Panc1 (cell line): Measurements from ENCODE around the gene AGO1. TPM values are rescaled to one million over a fixed set of nuclear protein-coding genes. Genes with fewer than 3 reads are reported as not detected.
"Not testable (repeated sequence)": the region's sequence is repeated elsewhere in the genome, so short reads cannot be mapped to it uniquely, and the experiment has no call there.

Source experiments
- ATAC-seq: fragments of 200-7000 bp; cut with Tn5 transposase; 2 replicates; pipeline ENCODE4 v1.9.1; 2020; ENCODE audit warnings: mild to moderate bottlenecking, moderate library complexity
- BruUV-seq: library from RNA; stranded (reverse); fragments of 400-500 nt; replicated peaks from 2 replicates; lab custom pipeline; 2021; lab: Mats Ljungman, UMichigan
- CTCF ChIA-PET: fragments of 300-600 bp; sonication (Branson Sonifier 250); formaldehyde crosslinking; loops from one replicate; lab custom pipeline; 2022; ENCODE audit warnings: antibody characterized with exemption; lab: Charles Lee
- POLR2A ChIA-PET: fragments of 300-600 bp; sonication (Branson Sonifier 250); formaldehyde crosslinking; loops from one replicate; lab custom pipeline; 2022; ENCODE audit warnings: antibody characterized with exemption; lab: Charles Lee
- DNase-seq: peaks from one replicate; pipeline ENCODE4 v3.0.0-alpha.2; 2010; ENCODE audit warnings: low read depth, low spot score
- H3K27ac ChIP-seq: 2 replicates; pipeline ENCODE4 v1.5.1; 2011; ENCODE audit warnings: mild to moderate bottlenecking, low read length, inconsistent platforms
- H3K27me3 ChIP-seq: fragments of 200-500 bp; sonication (Bioruptor generic); 2 replicates; pipeline ENCODE4 v1.6.0; 2014; ENCODE audit warnings: low read length, inconsistent platforms; ENCODE audit not compliant: control insufficient read depth, insufficient read depth
- H3K36me3 ChIP-seq: fragments of 200-500 bp; sonication (Bioruptor generic); 2 replicates; pipeline ENCODE4 v1.5.1; 2014; ENCODE audit warnings: inconsistent platforms, mild to moderate bottlenecking, low read length, moderate library complexity; ENCODE audit not compliant: control insufficient read depth, insufficient read depth
- H3K4me1 ChIP-seq: 2 replicates; pipeline ENCODE4 v1.5.1; 2011; ENCODE audit warnings: inconsistent platforms, mild to moderate bottlenecking, low read length, moderate library complexity; ENCODE audit not compliant: control insufficient read depth, insufficient read depth
- H3K4me3 ChIP-seq, 2 experiments: 2 replicates each; pipeline ENCODE4 v1.5.1; 2011 to 2012; ENCODE audit warnings: low read depth in 2 of 2, low read length in 2 of 2, mild to moderate bottlenecking in 2 of 2, inconsistent platforms in 1 of 2, moderate library complexity in 1 of 2
- H3K9me3 ChIP-seq: fragments of 200-500 bp; sonication (Bioruptor generic); 2 replicates; pipeline ENCODE4 v1.5.1; 2014; ENCODE audit warnings: low read depth, mild to moderate bottlenecking, inconsistent platforms, low read length, moderate library complexity; ENCODE audit not compliant: control insufficient read depth, insufficient read depth
- CTCF ChIP-seq: fragments of 450-650 bp; IDR thresholded peaks from 2 replicates; pipeline ENCODE4 v1.5.1; 2017; ENCODE audit warnings: mild to moderate bottlenecking
- POLR2AphosphoS5 ChIP-seq: IDR thresholded peaks from 2 replicates; pipeline ENCODE4 v1.6.1; 2012; ENCODE audit warnings: mild to moderate bottlenecking, low read depth, low read length, moderate library complexity
- REST ChIP-seq, 2 experiments: IDR thresholded peaks; 2 replicates each; pipeline ENCODE4 v1.6.1; 2011 to 2012; ENCODE audit warnings: low read depth in 2 of 2, control low read depth in 1 of 2, low read length in 1 of 2, mild to moderate bottlenecking in 1 of 2, moderate library complexity in 1 of 2; ENCODE audit not compliant: insufficient read depth in 1 of 2
- SIN3A ChIP-seq: IDR thresholded peaks from 2 replicates; pipeline ENCODE4 v1.6.1; 2012; ENCODE audit warnings: low read depth, mild to moderate bottlenecking, low read length, moderate library complexity, borderline replicate concordance; ENCODE audit not compliant: insufficient read depth
- TCF7L2 ChIP-seq: IDR thresholded peaks from 2 replicates; pipeline ENCODE4 v1.6.1; 2011; ENCODE audit warnings: mild to moderate bottlenecking, low read depth, low read length, inconsistent platforms
- in situ Hi-C: cut with HindIII; loops from 2 replicates; pipeline ENCODE4 v1.10.0; 2016; ENCODE audit warnings: low sequenced_read_pairs, low pct_unique_long_range_greater_than_20kb
- intact Hi-C: fragments of 100-400 bp; cut with micrococcal nuclease; formaldehyde crosslinking; loops from one replicate; pipeline ENCODE4 v1.10.0; 2022; ENCODE audit not compliant: unreplicated experiment
- total RNA-seq: library from RNA; stranded (reverse); gene quantifications from one replicate; pipeline ENCODE4 v1.2.1, GENCODE V29; 2021; ENCODE audit not compliant: unreplicated experiment

Gene AGO1
- total RNA-seq, 1 experiment from 2014 or later, result 40.1 TPM

- H3K27me3 ChIP-seq, result no peaks in the 10 kb centered on the region
- H3K4me1 ChIP-seq, result no peaks in the 10 kb centered on the region
- H3K27ac ChIP-seq, result no peak overlapping the region
- ATAC-seq, result no peak
- intact Hi-C loops (no loop called here), in situ Hi-C loops (no loop called here)
- ChIA-PET POLR2A (no interaction called here), CTCF (no interaction called here)
- BruUV-seq, result no TSS peak
- no peak for DNase-seq
- no peak for TF ChIP-seq TCF7L2
- no peak for TF ChIP-seq POLR2AphosphoS5
- TF ChIP-seq SIN3A, result no peak
- no peak for TF ChIP-seq REST (IDR thresholded peaks at IDR 0.05; ENCODE audit: insufficient read depth in 1 of 2, low read depth in 2 of 2, low read length in 1 of 2)
- no peak for TF ChIP-seq CTCF
- no peaks in the 10 kb centered on the region for H3K9me3 ChIP-seq
- no peak overlapping the region for H3K4me3 ChIP-seq
- H3K36me3 ChIP-seq, result no peaks in the 10 kb centered on the region
Measured at GRCh38 chr1:35866991-35867390, 16.0 kb upstream of the AGO1 start.

- H3K4me3 ChIP-seq, result peak overlapping the region; percentile 41 to 71
- H3K27me3 ChIP-seq, H3K9me3 ChIP-seq, intact Hi-C loops, in situ Hi-C loops, H3K4me1 ChIP-seq, BruUV-seq, H3K36me3 ChIP-seq: not testable (repeated sequence)
- ChIA-PET POLR2A (interaction anchor here (0.6 to 1.1 kb wide), 2 partner anchors 10 to 95 kb away, joined by 3 read pairs; no protein-coding TSS in a partner anchor), CTCF (interaction anchor here (0.5 kb wide), 1 partner anchor 248 kb away, joined by 5 read pairs; no protein-coding TSS in a partner anchor)
- DNase-seq (peak; percentile 92), ATAC-seq (peak; percentile 98)
- TF ChIP-seq POLR2AphosphoS5, result peak; percentile 64; the same call in 1 of the 2 replicates
- peak overlapping the region; percentile 78 for H3K27ac ChIP-seq
Measured at GRCh38 chr1:35869245-35869950, 13.6 kb upstream of the AGO1 start.

- Histone ChIP-seq H3K36me3 (no peaks in the 10 kb centered on the region), H3K4me3 (peak overlapping the region; percentile 41 to 71; a peak in 3 of 4 replicates), H3K9me3 (no peaks in the 10 kb centered on the region), H3K4me1 (no peaks in the 10 kb centered on the region), H3K27me3 (no peaks in the 10 kb centered on the region), H3K27ac (no peak overlapping the region)
- DNase-seq (no peak), ATAC-seq (no peak)
- ChIA-PET POLR2A (no interaction called here), CTCF (no interaction called here)
- no peak for TF ChIP-seq REST (IDR thresholded peaks at IDR 0.05; ENCODE audit: insufficient read depth in 1 of 2, low read depth in 2 of 2, low read length in 1 of 2)
- TF ChIP-seq POLR2AphosphoS5, result no peak
- no peak for TF ChIP-seq SIN3A
- no peak for TF ChIP-seq TCF7L2
- TF ChIP-seq CTCF, result no peak
- BruUV-seq, result no TSS peak
- in situ Hi-C loops, result no loop called here
- intact Hi-C loops, result no loop called here
Measured at GRCh38 chr1:35870651-35871309, 12.2 kb upstream of the AGO1 start.
